ENCODE measurements around the gene AJAP1.

Gene AJAP1

GRCh38 chr1:4708840-4709507 lies 54.6 kb downstream of the AJAP1 start:
- DNase-seq, result no peak

GRCh38 chr1:4709641-4710040 lies 55.2 kb downstream of the AJAP1 start:
- no peak for DNase-seq

- no peak for DNase-seq
Measured at GRCh38 chr1:4710592-4711415, 56.4 kb downstream of the AJAP1 start.

GRCh38 chr1:4711416-4712275 lies 57.2 kb downstream of the AJAP1 start:
- DNase-seq, result no peak

- DNase-seq, result no peak
Measured at GRCh38 chr1:4713669-4714068, 59.3 kb downstream of the AJAP1 start.

DNA sequence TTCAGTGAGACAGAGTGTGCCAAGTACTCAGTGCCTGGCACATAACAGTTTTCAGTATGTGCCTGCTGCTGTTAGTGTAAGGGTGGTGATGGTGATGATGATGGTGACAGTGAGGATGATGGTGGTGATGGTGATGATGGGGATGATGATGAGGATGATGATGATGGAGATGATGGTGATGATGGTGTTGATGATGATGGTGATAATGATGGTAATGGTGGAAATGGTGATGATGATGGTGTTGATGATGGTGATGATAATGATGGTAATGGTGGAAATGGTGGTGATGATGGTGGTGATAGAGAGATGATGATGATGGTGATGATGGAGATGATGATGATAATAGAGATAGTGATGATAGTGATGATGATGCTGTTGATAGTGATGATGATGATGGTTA lies 62.0 kb downstream of the AJAP1 start:
- no peak for DNase-seq

- no peak for DNase-seq
Measured at GRCh38 chr1:4718071-4718470, 63.7 kb downstream of the AJAP1 start.

DNA sequence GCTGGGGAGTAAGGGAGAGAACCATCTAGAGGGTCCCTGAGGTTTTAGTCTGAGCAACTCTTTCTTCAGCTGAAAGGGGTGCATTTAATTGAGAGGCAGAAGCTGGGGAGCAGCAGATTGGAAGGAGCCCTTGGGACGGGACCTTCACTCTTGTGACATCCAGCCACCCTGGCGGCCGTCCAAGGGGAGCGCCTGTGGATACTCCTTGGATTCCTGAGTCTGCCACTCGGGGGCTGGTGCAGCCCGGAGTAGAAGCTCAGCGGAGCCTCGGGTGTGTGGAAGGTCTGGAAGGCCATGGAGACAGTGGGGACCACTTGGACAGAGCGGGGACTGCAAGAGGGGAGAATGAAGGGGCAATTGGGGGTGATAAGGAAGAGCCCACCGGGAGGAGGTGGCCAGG lies 68.7 kb downstream of the AJAP1 start:
- no peak for DNase-seq

DNA sequence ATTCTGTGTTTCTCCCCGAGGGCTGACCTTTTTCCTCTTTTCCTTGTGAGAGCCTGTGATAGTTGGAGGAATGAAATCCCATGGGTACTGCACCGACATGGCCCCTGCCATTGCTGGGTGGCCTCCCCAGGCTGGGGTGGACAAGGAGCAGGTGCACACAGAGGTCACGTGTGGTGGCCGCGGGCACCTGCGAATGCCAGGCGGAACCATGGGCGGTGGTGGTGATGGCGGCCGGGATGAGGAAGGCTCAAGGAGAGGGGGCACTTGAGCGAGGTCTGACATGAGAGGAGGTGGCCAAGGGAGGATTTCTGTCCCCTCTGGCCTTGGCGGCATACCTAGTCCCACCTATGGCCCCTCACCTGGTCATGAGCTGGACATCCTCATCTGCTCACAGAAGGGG lies 69.6 kb downstream of the AJAP1 start:
- DNase-seq, result no peak

- DNase-seq, result no peak
Measured at GRCh38 chr1:4724695-4725250, 70.4 kb downstream of the AJAP1 start.

DNA sequence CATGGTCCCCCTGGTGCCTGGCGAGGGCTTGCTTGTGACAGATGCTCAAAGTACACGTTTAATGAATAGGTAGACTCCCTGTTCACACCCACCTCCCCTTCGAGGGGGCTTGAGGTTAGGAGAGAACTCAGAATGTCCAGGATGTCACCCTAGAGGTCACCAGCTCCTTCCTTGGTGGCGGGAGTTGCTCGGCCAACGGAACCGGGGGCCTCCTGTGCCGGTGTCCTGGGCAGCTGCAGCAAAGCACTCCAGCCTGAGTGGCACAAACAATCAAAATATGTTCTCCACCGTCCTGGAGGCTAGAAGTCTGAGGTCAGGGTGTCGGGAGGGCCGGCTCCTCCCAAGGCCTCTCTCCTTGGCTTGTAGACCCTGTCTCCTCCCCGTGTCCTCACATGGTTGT lies 71.0 kb downstream of the AJAP1 start:
- no peak for DNase-seq

GRCh38 chr1:4726620-4727341 lies 72.4 kb downstream of the AJAP1 start:
- DNase-seq, result no peak

- no peak for DNase-seq
Measured at GRCh38 chr1:4728319-4729089, 74.1 kb downstream of the AJAP1 start.

DNA sequence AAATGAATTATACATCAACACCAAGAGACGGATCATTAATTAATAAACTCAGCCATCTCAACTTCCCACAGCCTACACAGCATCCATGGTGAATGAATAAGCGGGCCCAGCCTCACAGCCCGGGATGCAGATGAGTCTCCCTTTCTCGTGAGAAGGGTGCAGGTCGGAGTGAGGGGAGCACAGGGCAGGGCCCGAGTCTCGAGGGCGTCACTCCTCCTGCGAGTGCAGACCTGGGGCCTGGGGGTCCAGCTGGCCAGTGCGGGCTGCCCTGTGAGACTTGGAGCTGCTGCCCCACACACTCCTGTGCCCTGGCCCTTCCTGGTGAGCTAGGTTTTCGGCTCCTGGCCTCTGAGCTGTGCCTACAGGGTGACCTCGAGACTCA lies 74.7 kb downstream of the AJAP1 start:
- no peak for DNase-seq

- no peak for DNase-seq
Measured at GRCh38 chr1:4730078-4730477, 75.7 kb downstream of the AJAP1 start.

- no peak for DNase-seq
Measured at GRCh38 chr1:4733446-4734177, 79.2 kb downstream of the AJAP1 start.

DNA sequence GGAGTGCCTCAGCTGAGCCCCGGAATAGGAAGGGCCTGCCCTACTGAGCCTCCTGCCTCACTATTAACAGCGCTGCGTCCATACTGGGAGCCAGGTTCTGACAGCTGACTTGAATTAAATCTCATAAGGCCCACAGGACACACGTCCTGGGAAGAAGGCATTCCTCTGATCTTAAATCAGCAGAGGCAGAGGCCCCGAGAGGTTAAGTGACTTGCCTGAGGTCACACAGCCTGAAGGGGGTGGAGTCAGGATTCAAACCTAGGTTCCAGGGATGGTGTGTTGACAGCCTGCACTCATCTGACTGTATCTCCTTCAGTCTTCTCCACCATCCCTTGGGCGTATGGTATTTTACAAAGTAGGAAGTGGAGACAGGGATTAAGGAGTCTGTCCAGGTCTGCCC lies 79.8 kb downstream of the AJAP1 start:
- DNase-seq, result no peak

- DNase-seq, result no peak
Measured at GRCh38 chr1:4734791-4735190, 80.4 kb downstream of the AJAP1 start.

DNA sequence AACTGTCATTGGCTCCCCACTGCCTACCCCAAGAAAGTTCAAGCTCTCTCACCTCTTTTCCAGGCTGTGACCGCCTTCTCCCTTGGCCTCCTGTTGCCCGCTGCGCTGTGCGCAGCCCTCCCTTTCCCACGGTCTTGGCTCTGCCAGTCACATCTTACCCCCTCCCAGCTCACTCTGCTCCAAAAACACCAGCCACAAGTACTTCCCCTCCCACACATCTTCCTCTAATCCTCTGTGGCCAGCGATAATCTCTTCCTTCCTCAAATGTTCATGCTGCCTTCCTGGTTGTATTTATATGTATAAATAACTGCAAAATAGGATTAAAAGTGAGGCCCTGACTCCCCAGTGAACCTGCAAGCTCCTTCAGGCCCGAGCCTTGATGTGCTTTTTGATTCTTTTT lies 81.8 kb downstream of the AJAP1 start:
- no peak for DNase-seq

GRCh38 chr1:4741876-4742423 lies 87.5 kb downstream of the AJAP1 start:
- no peak for DNase-seq
